Measurements from ENCODE around the gene OTULIN. TPM values are rescaled to one million over a fixed set of nuclear protein-coding genes. Genes with fewer than 3 reads are reported as not detected.

Gene OTULIN
- total RNA-seq, 5 donors from 2014 or later (not counting 1 experiment from before 2014, with no cell fraction given), result 57.6 to 67.1 (median 61.2) TPM

DNA sequence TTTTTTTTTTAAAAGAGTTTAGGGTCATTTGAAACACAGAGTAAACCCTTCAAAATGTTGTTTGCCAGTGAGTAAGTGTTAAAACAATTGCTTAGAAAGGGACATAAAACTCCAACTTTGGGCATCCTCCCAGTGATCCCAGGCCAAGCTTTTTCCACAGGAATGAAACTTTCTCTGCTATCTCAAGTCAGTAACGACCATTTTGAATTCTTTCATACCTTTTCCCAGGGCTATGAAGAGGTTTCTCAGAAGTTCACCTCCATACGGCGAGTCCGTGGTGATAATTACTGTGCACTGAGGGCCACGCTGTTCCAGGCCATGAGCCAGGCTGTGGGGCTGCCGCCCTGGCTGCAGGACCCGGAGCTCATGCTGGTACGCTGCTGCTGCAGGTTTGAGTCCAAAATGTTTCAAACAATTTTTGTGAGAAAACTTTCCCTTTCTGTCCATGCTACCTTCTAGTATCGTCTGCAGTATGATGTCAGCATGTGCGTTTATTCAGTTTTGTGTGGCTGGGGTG is 16.8 kb downstream of the OTULIN start:
- Mint-ChIP-seq H3K36me3 (peaks cover 36% of the 10 kb centered on the region), H3K27ac (peak overlapping the region in 1 of 2 donors; percentile 11), H3K4me1 (peaks cover 20 to 33% (median 30%) of the 10 kb centered on the region in 3 donors), H3K9me3 (no peaks in the 10 kb centered on the region), H3K4me3 (no peak overlapping the region), H3K27me3 (no peaks in the 10 kb centered on the region)
- Histone ChIP-seq H3K27ac (ENCODE audit: low read length) (no peak overlapping the region), H3K36me3 (ENCODE audit: control insufficient read depth in 2 of 2, extremely low read depth in 1 of 2, insufficient read depth in 1 of 2, low read length in 1 of 2) (peaks cover 3 to 62% of the 10 kb centered on the region in 2 donors), H3K4me3 (ENCODE audit: control insufficient read depth in 1 of 2, extremely low read depth in 1 of 2, low read length in 1 of 2) (no peak overlapping the region), H3K27me3 (replicated peaks in 1 of 2; ENCODE audit: control insufficient read depth in 2 of 2, extremely low read depth in 1 of 2, insufficient read depth in 2 of 2, low read length in 1 of 2) (no peaks in the 10 kb centered on the region), H3K9me3 (no peaks in the 10 kb centered on the region), H3K4me1 (ENCODE audit: control insufficient read depth in 1 of 2, extremely low read depth in 1 of 2, insufficient read depth in 2 of 2, low read length in 2 of 2) (peaks cover 4 to 12% of the 10 kb centered on the region in 2 experiments)
- WGBS (ENCODE audit: insufficient coverage), result 100% methylated on average over 8 of the region's 10 CpGs
- CTCF ChIA-PET, result interaction anchor here in 1 of 2 donors (0.6 to 0.8 kb wide), 2 partner anchors 189 to 357 kb away, joined by 3 read pairs; no protein-coding TSS in a partner anchor
- DNase-seq (no peak), ATAC-seq (replicated peaks in 1 of 4) (no peak)
- POLR2A ChIA-PET, result interaction anchor here in 1 of 2 donors (0.6 to 0.7 kb wide), 2 partner anchors 185 to 299 kb away, joined by 3 to 5 read pairs; no protein-coding TSS in a partner anchor

DNA sequence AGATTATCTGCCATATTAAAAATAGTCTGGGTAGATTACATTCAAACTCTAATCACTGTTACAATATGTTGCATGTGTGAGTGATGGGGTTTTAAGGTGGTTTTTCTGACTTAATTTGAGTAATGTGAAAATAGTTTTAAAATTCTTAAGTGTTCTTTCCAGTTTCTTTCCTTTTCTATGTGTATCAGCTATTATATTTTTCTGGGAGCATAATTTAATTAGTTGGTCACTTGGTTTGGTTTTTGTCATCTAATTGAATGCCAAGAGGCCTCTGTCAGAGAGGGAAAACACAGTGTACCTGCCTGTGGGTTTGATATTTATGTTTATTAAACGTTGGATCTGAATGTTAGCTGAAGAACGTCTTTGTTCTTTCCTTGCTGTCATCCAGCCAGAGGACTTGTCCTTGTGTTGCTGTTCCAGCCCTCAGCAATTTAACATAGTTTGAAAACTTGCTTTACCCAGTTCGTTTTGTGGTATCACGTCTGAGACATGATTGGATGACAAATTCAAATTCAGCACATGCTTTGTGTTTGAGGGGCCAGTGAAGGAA is 19.5 kb downstream of the OTULIN start:
- Mint-ChIP-seq H3K27ac (peak overlapping the region in 1 of 2 donors; percentile 57), H3K36me3 (peaks cover 52% of the 10 kb centered on the region), H3K4me3 (no peak overlapping the region), H3K4me1 (peaks cover 12 to 20% (median 16%) of the 10 kb centered on the region in 3 donors), H3K9me3 (no peaks in the 10 kb centered on the region), H3K27me3 (no peaks in the 10 kb centered on the region)
- POLR2A ChIA-PET, result no interaction called here
- Histone ChIP-seq H3K4me3 (ENCODE audit: control insufficient read depth in 1 of 2, extremely low read depth in 1 of 2, low read length in 1 of 2) (no peak overlapping the region), H3K9me3 (no peaks in the 10 kb centered on the region), H3K4me1 (ENCODE audit: control insufficient read depth in 1 of 2, extremely low read depth in 1 of 2, insufficient read depth in 2 of 2, low read length in 2 of 2) (peaks cover 3 to 8% of the 10 kb centered on the region in 2 experiments), H3K27ac (ENCODE audit: low read length) (no peak overlapping the region), H3K36me3 (ENCODE audit: control insufficient read depth in 2 of 2, extremely low read depth in 1 of 2, insufficient read depth in 1 of 2, low read length in 1 of 2) (peaks cover 13 to 79% of the 10 kb centered on the region in 2 donors), H3K27me3 (replicated peaks in 1 of 2; ENCODE audit: control insufficient read depth in 2 of 2, extremely low read depth in 1 of 2, insufficient read depth in 2 of 2, low read length in 1 of 2) (no peaks in the 10 kb centered on the region)
- WGBS (ENCODE audit: insufficient coverage), result 85% methylated on average over 4 of the region's 4 CpGs
- CTCF ChIA-PET, result interaction anchor here (0.5 to 4.2 kb wide), 13 partner anchors 18 to 320 kb away, joined by 3 to 29 read pairs (median 6); no protein-coding TSS in a partner anchor
- ATAC-seq (replicated peaks in 1 of 4), result no peak
- no peak for DNase-seq

DNA sequence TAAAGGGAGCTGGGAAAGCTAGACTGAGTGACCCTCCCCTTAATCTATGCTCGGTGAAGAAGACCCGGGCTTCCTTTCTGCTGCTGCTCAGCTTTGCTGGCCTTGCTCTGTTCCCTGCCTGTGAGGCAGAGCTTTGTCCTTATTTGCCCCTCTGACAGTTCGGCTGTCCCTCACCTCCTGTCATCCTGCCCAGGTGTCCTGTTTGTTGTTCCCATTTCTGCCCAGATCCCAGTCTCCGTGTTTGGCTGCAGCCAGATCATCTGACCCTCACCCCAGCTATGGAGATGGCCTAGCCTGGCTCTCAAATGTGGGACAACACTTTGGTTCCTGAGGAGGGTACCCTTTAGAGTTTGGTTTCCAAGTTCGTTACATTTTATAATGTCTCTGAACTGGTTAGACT is 20.2 kb downstream of the OTULIN start:
- no peak for DNase-seq
- Mint-ChIP-seq H3K36me3 (peaks cover 57% of the 10 kb centered on the region), H3K4me3 (no peak overlapping the region), H3K27ac (peak overlapping the region; percentile 57 to 62), H3K4me1 (peaks cover 12 to 18% (median 14%) of the 10 kb centered on the region in 3 donors), H3K27me3 (no peaks in the 10 kb centered on the region), H3K9me3 (peaks cover 0 to under 1% (median 0%) of the 10 kb centered on the region in 3 donors)
- Histone ChIP-seq H3K4me1 (ENCODE audit: control insufficient read depth in 1 of 2, extremely low read depth in 1 of 2, insufficient read depth in 2 of 2, low read length in 2 of 2) (peaks cover 3 to 8% of the 10 kb centered on the region in 2 experiments), H3K4me3 (ENCODE audit: control insufficient read depth in 1 of 2, extremely low read depth in 1 of 2, low read length in 1 of 2) (no peak overlapping the region), H3K27me3 (replicated peaks in 1 of 2; ENCODE audit: control insufficient read depth in 2 of 2, extremely low read depth in 1 of 2, insufficient read depth in 2 of 2, low read length in 1 of 2) (no peaks in the 10 kb centered on the region), H3K36me3 (ENCODE audit: control insufficient read depth in 2 of 2, extremely low read depth in 1 of 2, insufficient read depth in 1 of 2, low read length in 1 of 2) (peaks cover 13 to 79% of the 10 kb centered on the region in 2 donors), H3K27ac (ENCODE audit: low read length) (no peak overlapping the region), H3K9me3 (no peaks in the 10 kb centered on the region)
- POLR2A ChIA-PET, result interaction anchor here in 1 of 2 donors (0.6 kb wide), 1 partner anchor 295 kb away, joined by 4 read pairs; no protein-coding TSS in a partner anchor
- ATAC-seq (replicated peaks in 1 of 4), result no peak
- CTCF ChIA-PET, result interaction anchor here (0.5 to 4.2 kb wide), 14 partner anchors 12 to 319 kb away, joined by 3 to 29 read pairs (median 6); no protein-coding TSS in a partner anchor
- WGBS (ENCODE audit: insufficient coverage), result 92% methylated on average over 4 of the region's 5 CpGs

DNA sequence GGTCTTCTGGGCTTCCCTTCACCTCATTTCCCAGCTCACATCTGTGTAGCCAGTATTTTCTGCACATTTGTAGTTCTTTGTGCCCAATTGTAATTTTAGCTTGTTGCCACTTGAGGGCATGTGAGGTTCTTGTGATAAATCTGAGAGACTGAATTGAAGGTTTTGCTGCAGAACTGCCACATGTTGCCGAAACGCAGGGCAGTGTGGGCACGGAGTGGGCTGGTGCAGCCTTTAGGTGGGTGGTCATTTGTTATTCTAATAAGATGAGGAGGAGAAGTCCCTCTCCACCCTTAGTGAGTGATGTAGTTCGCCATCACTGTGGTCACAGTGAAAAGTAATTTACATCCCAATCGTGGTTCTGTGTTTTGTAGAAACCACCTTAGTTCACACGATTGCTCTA is 21.2 kb downstream of the OTULIN start:
- POLR2A ChIA-PET, result interaction anchor here in 1 of 2 donors (1.0 kb wide), 1 partner anchor 22 kb away, joined by 3 read pairs; no protein-coding TSS in a partner anchor
- peaks cover 63% of the 10 kb centered on the region for H3K36me3 Mint-ChIP-seq
- peak in 20 of 35 experiments; percentile 8 to 73 (median 31) for DNase-seq

DNA sequence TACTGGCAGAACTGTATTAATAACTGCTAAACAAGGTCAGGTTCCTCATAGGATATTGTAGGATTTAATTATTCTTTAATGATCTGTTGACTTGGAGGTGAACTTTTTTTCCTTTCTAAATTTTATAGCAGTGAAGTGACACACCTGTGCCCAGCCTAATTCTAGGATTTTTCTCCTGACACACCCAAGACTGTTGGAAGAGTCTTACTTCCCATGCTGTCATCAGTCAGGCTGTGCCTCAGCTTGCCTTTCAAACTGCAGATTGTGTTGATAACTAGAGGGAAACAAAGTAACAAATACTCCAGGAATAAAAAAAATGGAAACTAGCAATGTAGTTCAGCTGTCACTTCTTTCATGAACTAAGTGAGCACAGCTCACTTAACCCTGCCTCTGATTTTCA is 22.0 kb downstream of the OTULIN start:
- H3K9me3 ChIP-seq, result no peaks in the 10 kb centered on the region
- Mint-ChIP-seq H3K36me3 (peaks cover 64% of the 10 kb centered on the region), H3K27me3 (no peaks in the 10 kb centered on the region), H3K9me3 (peaks cover 0 to 4% (median 3%) of the 10 kb centered on the region in 3 donors), H3K4me3 (no peak overlapping the region), H3K27ac (peak overlapping the region in 1 of 2 donors; percentile 23), H3K4me1 (peaks cover 12 to 22% (median 14%) of the 10 kb centered on the region in 3 donors)
- peaks cover 3 to 8% of the 10 kb centered on the region in 2 experiments for H3K4me1 ChIP-seq (ENCODE audit: control insufficient read depth in 1 of 2, extremely low read depth in 1 of 2, insufficient read depth in 2 of 2, low read length in 2 of 2)
- H3K36me3 ChIP-seq (ENCODE audit: control insufficient read depth in 2 of 2, extremely low read depth in 1 of 2, insufficient read depth in 1 of 2, low read length in 1 of 2), result peaks cover 16 to 80% of the 10 kb centered on the region in 2 donors
- POLR2A ChIA-PET, result interaction anchor here in 1 of 2 donors (0.6 to 0.7 kb wide), 2 partner anchors 21 to 86 kb away, joined by 3 read pairs; no protein-coding TSS in a partner anchor
- DNase-seq (no peak), ATAC-seq (replicated peaks in 1 of 4) (no peak)
- CTCF ChIA-PET, result interaction anchor here (0.7 to 4.2 kb wide), 5 partner anchors 16 to 317 kb away, joined by 3 to 29 read pairs (median 5); no protein-coding TSS in a partner anchor
- no peak overlapping the region for H3K27ac ChIP-seq (ENCODE audit: low read length)
- H3K27me3 ChIP-seq (replicated peaks in 1 of 2; ENCODE audit: control insufficient read depth in 2 of 2, extremely low read depth in 1 of 2, insufficient read depth in 2 of 2, low read length in 1 of 2), result no peaks in the 10 kb centered on the region
- H3K4me3 ChIP-seq (ENCODE audit: control insufficient read depth in 1 of 2, extremely low read depth in 1 of 2, low read length in 1 of 2), result no peak overlapping the region

More for the DNA sequence above, 21.2 kb downstream of the OTULIN start:
- no peaks in the 10 kb centered on the region for H3K9me3 ChIP-seq
- H3K27me3 ChIP-seq (replicated peaks in 1 of 2; ENCODE audit: control insufficient read depth in 2 of 2, extremely low read depth in 1 of 2, insufficient read depth in 2 of 2, low read length in 1 of 2), result no peaks in the 10 kb centered on the region
- no peak overlapping the region for H3K4me3 ChIP-seq (ENCODE audit: control insufficient read depth in 1 of 2, extremely low read depth in 1 of 2, low read length in 1 of 2)
- H3K4me1 ChIP-seq (ENCODE audit: control insufficient read depth in 1 of 2, extremely low read depth in 1 of 2, insufficient read depth in 2 of 2, low read length in 2 of 2), result peaks cover 3 to 8% of the 10 kb centered on the region in 2 experiments
- peak; percentile 81 to 85 (median 83) for ATAC-seq (replicated peaks in 1 of 4)
- no CpG with 5 or more reads among the region's 6 CpGs for whole genome bisulfite sequencing (ENCODE audit: insufficient coverage)
- H3K27ac ChIP-seq (ENCODE audit: low read length), result no peak overlapping the region
- Mint-ChIP-seq H3K4me1 (peaks cover 12 to 18% (median 14%) of the 10 kb centered on the region in 3 donors), H3K4me3 (peak overlapping the region; percentile 41 to 57 (median 42)), H3K27ac (peak overlapping the region; percentile 50 to 88), H3K27me3 (no peaks in the 10 kb centered on the region), H3K9me3 (peaks cover 0 to 4% (median 3%) of the 10 kb centered on the region in 3 donors)
- H3K36me3 ChIP-seq (ENCODE audit: control insufficient read depth in 2 of 2, extremely low read depth in 1 of 2, insufficient read depth in 1 of 2, low read length in 1 of 2), result peaks cover 16 to 80% of the 10 kb centered on the region in 2 donors
- CTCF ChIA-PET, result interaction anchor here (0.6 to 4.2 kb wide), 21 partner anchors 10 to 324 kb away, joined by 3 to 29 read pairs (median 5); partner anchors contain the start of gene ANKH (in 1 of the 2)

DNA sequence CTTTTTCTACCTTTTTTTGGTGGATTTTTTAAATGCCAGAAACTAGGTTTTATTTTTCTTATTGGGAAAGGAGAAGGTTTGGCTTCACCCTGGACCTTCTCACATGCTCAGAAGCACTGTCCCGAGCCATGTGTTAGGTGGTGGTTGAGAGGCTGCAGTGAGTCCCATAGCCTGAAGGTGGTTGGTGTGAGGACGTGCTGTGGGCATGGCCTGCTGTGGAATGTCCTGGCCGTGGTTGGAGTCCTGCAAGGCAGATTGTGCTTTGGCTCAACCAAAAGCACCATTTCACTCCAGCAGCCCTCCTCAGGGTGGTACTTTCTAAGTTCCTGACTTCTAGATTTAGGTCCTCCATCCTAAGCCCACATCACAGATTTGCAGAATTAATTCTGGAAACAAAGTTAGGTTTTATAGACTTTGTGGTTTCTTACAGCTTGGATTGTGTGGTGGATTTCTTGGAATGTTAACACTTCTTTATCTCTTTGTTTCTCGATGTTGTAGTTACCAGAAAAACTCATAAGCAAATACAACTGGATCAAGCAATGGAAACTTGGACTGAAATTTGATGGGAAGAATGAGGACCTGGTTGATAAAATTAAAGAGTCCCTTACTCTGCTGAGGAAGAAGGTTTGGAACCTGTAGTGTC is 22.6 kb downstream of the OTULIN start:
- H3K27me3 ChIP-seq (replicated peaks in 1 of 2; ENCODE audit: control insufficient read depth in 2 of 2, extremely low read depth in 1 of 2, insufficient read depth in 2 of 2, low read length in 1 of 2), result no peaks in the 10 kb centered on the region
- CTCF ChIA-PET, result interaction anchor here (0.6 to 1.0 kb wide), 3 partner anchors 259 to 326 kb away, joined by 3 to 5 read pairs (median 3); no protein-coding TSS in a partner anchor

More for the DNA sequence above, 22.6 kb downstream of the OTULIN start:
- Histone ChIP-seq H3K27ac (ENCODE audit: low read length) (no peak overlapping the region), H3K9me3 (no peaks in the 10 kb centered on the region), H3K36me3 (ENCODE audit: control insufficient read depth in 2 of 2, extremely low read depth in 1 of 2, insufficient read depth in 1 of 2, low read length in 1 of 2) (peaks cover 16 to 77% of the 10 kb centered on the region in 2 donors), H3K4me3 (ENCODE audit: control insufficient read depth in 1 of 2, extremely low read depth in 1 of 2, low read length in 1 of 2) (no peak overlapping the region), H3K4me1 (ENCODE audit: control insufficient read depth in 1 of 2, extremely low read depth in 1 of 2, insufficient read depth in 2 of 2, low read length in 2 of 2) (peaks cover 3 to 8% of the 10 kb centered on the region in 2 experiments)
- Mint-ChIP-seq H3K9me3 (peaks cover 0 to 4% (median 3%) of the 10 kb centered on the region in 3 donors), H3K27ac (peak overlapping the region in 1 of 2 donors; percentile 23), H3K36me3 (peaks cover 67% of the 10 kb centered on the region), H3K4me1 (peaks cover 12 to 22% (median 14%) of the 10 kb centered on the region in 3 donors), H3K27me3 (no peaks in the 10 kb centered on the region), H3K4me3 (no peak overlapping the region)
- 100% methylated on average over 1 of the region's 4 CpGs for WGBS (ENCODE audit: insufficient coverage)
- DNase-seq, result no peak
- no peak for ATAC-seq (replicated peaks in 1 of 4)
- POLR2A ChIA-PET, result no interaction called here
